HL-60/S4 (cell line): Measurements from ENCODE around the gene SKIDA1.
"Not testable (repeated sequence)": the region's sequence is repeated elsewhere in the genome, so short reads cannot be mapped to it uniquely, and the experiment has no call there.

Experiments
- in situ Hi-C: fragments of 300-500 bp; cut with MboI; formaldehyde crosslinking; loops from 2 replicates; pipeline ENCODE4 v1.14.3; 2022; ENCODE audit warnings: low sequenced_read_pairs

Gene SKIDA1

GRCh38 chr10:21525367-21526187 is at the start of gene SKIDA1:
TSS of gene SKIDA1 (minus strand) at chr10:21525682. CDS start at chr10:21517822, 7,860 bp downstream.
- in situ Hi-C loops, result no loop called here

DNA sequence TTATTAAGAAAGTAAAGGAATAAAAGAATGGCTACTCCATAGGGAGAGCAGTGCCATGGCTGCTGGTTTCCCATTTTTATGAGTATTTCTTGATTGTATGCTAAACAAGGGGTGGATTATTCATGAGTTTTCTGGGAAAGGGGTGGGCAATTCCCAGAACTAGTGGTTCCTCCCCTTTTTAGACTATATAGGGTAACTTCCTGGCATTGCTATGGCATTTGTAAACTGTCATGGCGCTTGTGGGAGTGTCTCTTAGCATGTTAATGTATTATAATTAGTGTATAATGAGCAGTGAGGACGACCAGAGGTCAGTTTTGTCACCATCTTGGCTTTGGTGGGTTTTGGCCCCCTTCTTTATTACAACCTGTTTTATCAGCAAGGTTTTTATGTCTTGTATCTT is 49.0 kb upstream of the SKIDA1 start:
- in situ Hi-C loops, result not testable (repeated sequence)

- in situ Hi-C loops, result no loop called here
Measured at GRCh38 chr10:21572578-21572977, 47.1 kb upstream of the SKIDA1 start.

GRCh38 chr10:21570761-21571521 is 45.5 kb upstream of the SKIDA1 start:
- in situ Hi-C loops, result no loop called here

- in situ Hi-C loops, result not testable (repeated sequence)
Measured at GRCh38 chr10:21558984-21559383, 33.5 kb upstream of the SKIDA1 start.

GRCh38 chr10:21556527-21556926 is 31.0 kb upstream of the SKIDA1 start:
- in situ Hi-C loops, result no loop called here

- in situ Hi-C loops, result no loop called here
Measured at GRCh38 chr10:21552638-21553037, 27.2 kb upstream of the SKIDA1 start.

- in situ Hi-C loops, result no loop called here
Measured at GRCh38 chr10:21547246-21547645, 21.8 kb upstream of the SKIDA1 start.

- in situ Hi-C loops, result not testable (repeated sequence)
Measured at GRCh38 chr10:21540701-21541100, 15.2 kb upstream of the SKIDA1 start.

DNA sequence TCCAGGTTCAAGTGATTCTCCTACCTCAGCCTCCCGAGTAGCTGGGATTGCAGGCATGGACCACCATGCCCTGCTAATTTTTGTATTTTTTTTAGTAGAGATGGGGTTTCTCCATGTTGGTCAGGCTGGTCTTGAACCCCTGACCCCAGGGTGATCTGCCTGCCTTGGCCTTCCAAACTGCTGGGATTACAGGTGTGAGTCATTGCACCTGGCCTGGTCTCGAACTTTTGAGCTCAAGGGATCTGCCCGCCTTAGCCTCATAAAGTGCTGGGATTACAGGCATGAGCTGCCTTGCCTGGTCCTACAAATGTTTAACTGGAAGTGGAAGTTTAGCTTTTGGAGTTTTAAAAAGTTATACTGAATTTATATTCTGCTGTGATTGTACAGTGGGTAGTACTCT is 11.4 kb upstream of the SKIDA1 start:
- in situ Hi-C loops, result no loop called here

DNA sequence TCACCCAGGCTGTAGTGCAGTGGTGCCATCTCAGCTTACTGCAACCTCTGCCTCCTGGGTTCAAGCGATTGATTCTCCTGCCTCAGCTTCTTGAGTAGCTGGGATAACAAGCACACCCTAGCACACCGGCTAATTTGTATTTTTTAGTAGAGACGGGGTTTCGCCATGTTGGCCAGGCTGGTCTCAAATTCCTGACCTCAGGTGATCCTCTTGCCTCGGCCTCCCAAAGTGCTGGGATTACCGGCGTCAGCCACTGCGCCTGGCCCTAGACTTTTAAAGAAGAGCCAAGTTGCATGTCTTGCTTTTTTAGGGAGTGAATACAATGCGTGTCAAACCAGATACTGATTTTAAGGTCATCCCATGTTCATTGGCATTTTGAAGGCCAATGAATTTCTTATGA is 10.5 kb upstream of the SKIDA1 start:
- in situ Hi-C loops, result not testable (repeated sequence)

GRCh38 chr10:21535494-21535965 is 10.0 kb upstream of the SKIDA1 start:
- in situ Hi-C loops, result no loop called here

- in situ Hi-C loops, result no loop called here
Measured at GRCh38 chr10:21534604-21535493, 9.4 kb upstream of the SKIDA1 start.

DNA sequence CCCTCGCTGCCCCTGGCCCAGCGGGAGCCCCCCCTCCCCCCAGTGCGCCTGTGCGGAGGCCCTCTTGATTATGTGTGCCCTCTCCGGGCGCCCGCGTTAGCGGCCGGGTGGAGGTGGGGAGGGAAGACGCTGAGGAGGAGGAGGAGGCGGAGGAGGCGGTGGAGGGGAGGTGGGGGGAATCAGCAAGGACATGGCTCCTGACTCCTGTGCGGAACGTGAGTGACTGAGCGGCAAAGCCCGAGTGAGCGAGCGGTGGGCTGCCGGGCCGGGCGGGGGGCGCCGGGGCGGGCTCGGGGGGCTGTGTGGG is 8.8 kb upstream of the SKIDA1 start:
- in situ Hi-C loops, result no loop called here

GRCh38 chr10:21533467-21534279 is 8.2 kb upstream of the SKIDA1 start, which contains the start of gene MLLT10:
TSS of gene MLLT10 (plus strand) at chr10:21534232. CDS start at chr10:21534645, 413 bp downstream.
- in situ Hi-C loops, result no loop called here

GRCh38 chr10:21532694-21533466 is 7.4 kb upstream of the SKIDA1 start:
- in situ Hi-C loops, result no loop called here

DNA sequence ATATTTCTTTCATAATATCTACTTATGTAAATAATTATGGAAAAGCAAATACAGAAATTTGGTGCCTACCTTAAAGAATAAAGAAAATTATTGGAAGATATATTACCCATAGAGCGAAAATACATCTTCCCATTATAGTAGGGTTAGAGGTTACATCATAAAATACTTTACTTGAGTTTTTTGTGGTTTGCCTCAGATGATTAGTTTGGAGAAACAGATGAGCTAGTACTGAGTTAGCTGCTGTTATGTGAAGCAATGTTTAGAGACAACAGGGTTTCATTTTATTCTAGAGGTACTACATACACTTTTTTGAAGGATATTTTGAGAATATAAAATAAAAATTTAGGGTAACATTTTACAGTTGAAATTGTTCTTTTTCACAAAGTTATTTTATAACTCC is 5.7 kb upstream of the SKIDA1 start:
- in situ Hi-C loops, result no loop called here

DNA sequence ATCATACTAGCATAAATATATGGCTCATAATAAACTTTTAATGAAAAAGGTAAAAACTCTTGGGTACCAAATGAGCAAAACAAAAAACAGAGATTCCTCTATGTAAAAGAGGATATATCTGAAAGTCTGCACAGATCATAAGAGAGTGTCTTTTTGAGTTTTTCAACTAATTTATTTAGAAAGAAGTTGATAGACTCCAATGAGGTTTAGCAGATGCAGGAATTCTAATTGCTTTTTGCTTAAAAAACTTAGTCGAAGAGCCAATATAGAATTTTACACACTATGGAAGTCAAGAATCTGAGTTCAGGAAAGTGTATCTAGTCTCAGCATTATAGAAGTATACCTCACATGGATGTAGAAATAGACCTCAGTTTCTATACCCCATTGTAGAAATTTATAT is 5.2 kb upstream of the SKIDA1 start:
- in situ Hi-C loops, result no loop called here

GRCh38 chr10:21530168-21530567 is 4.7 kb upstream of the SKIDA1 start:
- in situ Hi-C loops, result no loop called here
